H9 (cell line): ENCODE results near the gene PDCD11. TPM values are rescaled to one million over a fixed set of nuclear protein-coding genes. Genes with fewer than 3 reads are reported as not detected.

Experiments used
- DNase-seq: peaks from one replicate; pipeline ENCODE4 v3.0.0-alpha.2; 2017
- H2AFZ ChIP-seq: one replicate; pipeline ENCODE4 v1.6.1; 2013; ENCODE audit warnings: mild to moderate bottlenecking, low read length, control low read depth, moderate library complexity
- H2AK5ac ChIP-seq: 2 replicates; pipeline ENCODE4 v1.6.1; 2013; ENCODE audit warnings: low read length, control low read depth, mixed read lengths; ENCODE audit not compliant: insufficient read length
- H2BK120ac ChIP-seq: one replicate; pipeline ENCODE4 v1.6.1; 2013; ENCODE audit warnings: low read depth, mild to moderate bottlenecking, low read length, control low read depth, inconsistent platforms; ENCODE audit not compliant: poor library complexity, severe bottlenecking
- H2BK12ac ChIP-seq: 2 replicates; pipeline ENCODE4 v1.6.1; 2013; ENCODE audit warnings: low read length, control low read depth, mixed read lengths, low read depth; ENCODE audit not compliant: insufficient read length
- H2BK15ac ChIP-seq: 2 replicates; pipeline ENCODE4 v1.6.1; 2013; ENCODE audit warnings: low read depth, low read length, control low read depth
- H2BK20ac ChIP-seq: one replicate; pipeline ENCODE4 v1.6.1; 2013; ENCODE audit warnings: low read depth, mild to moderate bottlenecking, low read length, control low read depth, inconsistent platforms; ENCODE audit not compliant: poor library complexity, severe bottlenecking
- H2BK5ac ChIP-seq: 2 replicates; pipeline ENCODE4 v1.6.1; 2013; ENCODE audit warnings: low read length, control low read depth, mixed read lengths; ENCODE audit not compliant: insufficient read length
- H3K14ac ChIP-seq: 2 replicates; pipeline ENCODE4 v1.6.1; 2013; ENCODE audit warnings: low read length, control low read depth; ENCODE audit not compliant: insufficient read depth
- H3K18ac ChIP-seq: 2 replicates; pipeline ENCODE4 v1.6.1; 2013; ENCODE audit warnings: low read depth, mild to moderate bottlenecking, mixed read lengths, low read length, control low read depth; ENCODE audit not compliant: insufficient read length
- H3K23ac ChIP-seq: 2 replicates; pipeline ENCODE4 v1.6.1; 2013; ENCODE audit warnings: low read length, control low read depth, mixed read lengths, low read depth; ENCODE audit not compliant: insufficient read length
- H3K23me2 ChIP-seq: 2 replicates; pipeline ENCODE4 v1.6.1; 2013; ENCODE audit warnings: low read depth, mild to moderate bottlenecking, mixed read lengths, low read length, control low read depth; ENCODE audit not compliant: insufficient read length, poor library complexity, severe bottlenecking
- H3K27ac ChIP-seq: 2 replicates; pipeline ENCODE4 v1.5.1; 2013; ENCODE audit warnings: low read length, control low read depth, mixed read lengths, low read depth; ENCODE audit not compliant: insufficient read length
- H3K27me3 ChIP-seq: 2 replicates; pipeline ENCODE4 v1.6.1; 2013; ENCODE audit warnings: low read length, control low read depth, inconsistent platforms; ENCODE audit not compliant: insufficient read depth
- H3K4ac ChIP-seq: 2 replicates; pipeline ENCODE4 v1.6.1; 2013; ENCODE audit warnings: low read depth, mild to moderate bottlenecking, control low read depth, inconsistent platforms, low read length, moderate library complexity
- H3K4me1 ChIP-seq: 2 replicates; pipeline ENCODE4 v1.6.1; 2013; ENCODE audit warnings: low read length, control low read depth, inconsistent platforms; ENCODE audit not compliant: insufficient read depth
- H3K4me2 ChIP-seq: 2 replicates; pipeline ENCODE4 v1.6.1; 2013; ENCODE audit warnings: low read length, control low read depth, mixed read lengths; ENCODE audit not compliant: insufficient read length, insufficient read depth
- H3K56ac ChIP-seq: 2 replicates; pipeline ENCODE4 v1.6.1; 2013; ENCODE audit warnings: low read depth, mild to moderate bottlenecking, mixed read lengths, low read length, control low read depth; ENCODE audit not compliant: insufficient read length
- H3K79me1 ChIP-seq: 2 replicates; pipeline ENCODE4 v1.6.1; 2013; ENCODE audit warnings: low read depth, mild to moderate bottlenecking, moderate library complexity, low read length, control low read depth, inconsistent platforms; ENCODE audit not compliant: insufficient read depth, poor library complexity, severe bottlenecking
- H3K79me2 ChIP-seq: 2 replicates; pipeline ENCODE4 v1.6.1; 2013; ENCODE audit warnings: low read length, control low read depth, inconsistent platforms; ENCODE audit not compliant: insufficient read depth
- H3K9ac ChIP-seq: 2 replicates; pipeline ENCODE4 v1.6.1; 2013; ENCODE audit warnings: low read length, control low read depth, mixed read lengths; ENCODE audit not compliant: insufficient read length; ENCODE audit errors: extremely low read depth
- H3K9me3 ChIP-seq: one replicate; pipeline ENCODE4 v1.6.1; 2013; ENCODE audit warnings: low read depth, low read length, inconsistent platforms; ENCODE audit not compliant: control insufficient read depth
- H3T11ph ChIP-seq: one replicate; pipeline ENCODE4 v1.6.1; 2013; ENCODE audit warnings: mild to moderate bottlenecking, low read length, control low read depth, inconsistent platforms
- H4K20me1 ChIP-seq: one replicate; pipeline ENCODE4 v1.6.1; 2013; ENCODE audit not compliant: control insufficient read depth, insufficient read length, insufficient read depth
- H4K5ac ChIP-seq: 2 replicates; pipeline ENCODE4 v1.6.1; 2013; ENCODE audit warnings: low read depth, mild to moderate bottlenecking, mixed read lengths, low read length, control low read depth; ENCODE audit not compliant: insufficient read length
- H4K8ac ChIP-seq: replicated peaks from 2 replicates; pipeline ENCODE4 v1.6.1; 2013; ENCODE audit warnings: low read length, control low read depth, mixed read lengths, low read depth; ENCODE audit not compliant: insufficient read length
- H4K91ac ChIP-seq: 2 replicates; pipeline ENCODE4 v1.6.1; 2013; ENCODE audit warnings: low read depth, mild to moderate bottlenecking, moderate library complexity, mixed read lengths, low read length, control low read depth; ENCODE audit not compliant: insufficient read length
- H3K27ac Mint-ChIP-seq, 3 experiments: 2 replicates in 2 of 3; 3 replicates in 1 of 3; pipeline ENCODE4 v1.8.0; 2020 to 2021; ENCODE audit warnings: mixed read lengths in 3 of 3, mild to moderate bottlenecking in 1 of 3, moderate library complexity in 1 of 3
- H3K27me3 Mint-ChIP-seq: 2 replicates; pipeline ENCODE4 v1.8.0; 2021; ENCODE audit warnings: low read depth, mild to moderate bottlenecking, moderate library complexity, mixed read lengths
- H3K36me3 Mint-ChIP-seq, 3 experiments: 2 replicates in 2 of 3; 3 replicates in 1 of 3; pipeline ENCODE4 v1.8.0; 2020 to 2021; ENCODE audit warnings: low read depth in 3 of 3, mixed read lengths in 3 of 3; ENCODE audit not compliant: insufficient read depth in 1 of 3
- H3K4me1 Mint-ChIP-seq, 2 experiments: 2 replicates each; pipeline ENCODE4 v1.8.0; 2020; ENCODE audit warnings: mixed read lengths in 2 of 2
- H3K4me3 Mint-ChIP-seq, 2 experiments: 2 replicates in 1 of 2; 3 replicates in 1 of 2; pipeline ENCODE4 v1.8.0; 2020 to 2021; ENCODE audit warnings: mild to moderate bottlenecking in 2 of 2, mixed read lengths in 2 of 2, moderate library complexity in 1 of 2
- H3K9me3 Mint-ChIP-seq, 2 experiments: 2 replicates in 1 of 2; 3 replicates in 1 of 2; pipeline ENCODE4 v1.8.0; 2020; ENCODE audit warnings: mild to moderate bottlenecking in 2 of 2, mixed read lengths in 2 of 2, moderate library complexity in 1 of 2
- WGBS: extraction: QIAGEN DNeasy Blood & Tissue Kit; methylation state at CpG from one replicate; pipeline ENCODE4 v1.1.7; 2013; ENCODE audit warnings: missing lambda C conversion rate, low lambda C conversion rate, mixed read lengths; ENCODE audit not compliant: insufficient read length; ENCODE audit errors: extremely low coverage; 5-methylcytosine and 5-hydroxymethylcytosine counted together
- total RNA-seq: library from RNA; stranded (reverse); gene quantifications from 2 replicates; pipeline ENCODE4 v1.2.1, GENCODE V29; 2021
- TF ChIP-seq, protein P1 (sequence below): fragments of 200-600 bp; sonication (generic); conservative IDR thresholded peaks from 3 replicates; pipeline ENCODE4 v1.8.0; 2021; ENCODE audit warnings: antibody characterized with exemption, mild to moderate bottlenecking

Gene PDCD11
- total RNA-seq, 1 experiment from 2014 or later = 99.5 TPM

DNA sequence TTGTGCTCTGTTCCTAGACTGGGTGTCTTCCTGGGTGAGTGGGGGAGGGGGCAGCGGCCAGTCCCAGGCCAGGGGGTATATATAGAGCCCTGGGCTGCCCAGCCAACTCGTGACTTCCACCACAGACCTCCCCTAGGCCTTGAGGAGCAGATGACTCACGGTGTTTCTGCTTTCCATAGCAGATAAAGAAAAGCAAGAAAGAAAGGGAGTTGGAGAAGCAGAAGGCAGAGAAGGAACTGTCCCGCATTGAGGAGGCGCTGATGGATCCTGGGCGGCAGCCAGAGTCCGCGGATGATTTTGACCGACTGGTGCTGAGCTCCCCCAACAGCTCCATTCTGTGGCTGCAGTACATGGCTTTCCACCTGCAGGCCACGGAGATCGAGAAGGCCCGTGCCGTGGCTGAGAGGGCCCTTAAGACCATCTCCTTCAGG is 45.6 kb downstream of the PDCD11 start:
- H4K91ac ChIP-seq = no peak overlapping the region
- H3K27ac ChIP-seq = no peak overlapping the region
- H3K79me2 ChIP-seq = no peaks in the 10 kb centered on the region
- no peaks in the 10 kb centered on the region for H3K79me1 ChIP-seq
- no peak overlapping the region for H3K4ac ChIP-seq
- Mint-ChIP-seq H3K27ac (peak overlapping the region in 1 of 3 experiments; percentile 57; a peak in 1 of 7 replicates), H3K9me3 (no peaks in the 10 kb centered on the region), H3K4me1 (peaks cover 0 to 3% of the 10 kb centered on the region in 2 experiments; a peak in 1 of 4 replicates), H3K36me3 (peaks cover 63 to 94% (median 88%) of the 10 kb centered on the region in 3 experiments; a peak in 6 of 7 replicates), H3K4me3 (no peak overlapping the region), H3K27me3 (no peaks in the 10 kb centered on the region)
- H3K27me3 ChIP-seq = no peaks in the 10 kb centered on the region
- H3K23ac ChIP-seq = no peak overlapping the region
- no peak overlapping the region for H3K9ac ChIP-seq
- no peak overlapping the region for H2BK120ac ChIP-seq
- H3K9me3 ChIP-seq = no peaks in the 10 kb centered on the region
- no peaks in the 10 kb centered on the region for H3K4me1 ChIP-seq
- H4K20me1 ChIP-seq = no peaks in the 10 kb centered on the region
- H3K14ac ChIP-seq = no peak overlapping the region
- DNase-seq = no peak
- no peak overlapping the region for H4K5ac ChIP-seq
- no CpG with 5 or more reads among the region's 13 CpGs for WGBS
- H3T11ph ChIP-seq = no peak overlapping the region
- H3K56ac ChIP-seq = no peak overlapping the region
- H3K23me2 ChIP-seq = no peaks in the 10 kb centered on the region
- H2BK5ac ChIP-seq = no peak overlapping the region
- H2BK20ac ChIP-seq = no peak overlapping the region
- no peak overlapping the region for H2BK12ac ChIP-seq
- no peak overlapping the region for H3K4me2 ChIP-seq
- H3K18ac ChIP-seq = no peak overlapping the region
- TF ChIP-seq, protein P1, sequence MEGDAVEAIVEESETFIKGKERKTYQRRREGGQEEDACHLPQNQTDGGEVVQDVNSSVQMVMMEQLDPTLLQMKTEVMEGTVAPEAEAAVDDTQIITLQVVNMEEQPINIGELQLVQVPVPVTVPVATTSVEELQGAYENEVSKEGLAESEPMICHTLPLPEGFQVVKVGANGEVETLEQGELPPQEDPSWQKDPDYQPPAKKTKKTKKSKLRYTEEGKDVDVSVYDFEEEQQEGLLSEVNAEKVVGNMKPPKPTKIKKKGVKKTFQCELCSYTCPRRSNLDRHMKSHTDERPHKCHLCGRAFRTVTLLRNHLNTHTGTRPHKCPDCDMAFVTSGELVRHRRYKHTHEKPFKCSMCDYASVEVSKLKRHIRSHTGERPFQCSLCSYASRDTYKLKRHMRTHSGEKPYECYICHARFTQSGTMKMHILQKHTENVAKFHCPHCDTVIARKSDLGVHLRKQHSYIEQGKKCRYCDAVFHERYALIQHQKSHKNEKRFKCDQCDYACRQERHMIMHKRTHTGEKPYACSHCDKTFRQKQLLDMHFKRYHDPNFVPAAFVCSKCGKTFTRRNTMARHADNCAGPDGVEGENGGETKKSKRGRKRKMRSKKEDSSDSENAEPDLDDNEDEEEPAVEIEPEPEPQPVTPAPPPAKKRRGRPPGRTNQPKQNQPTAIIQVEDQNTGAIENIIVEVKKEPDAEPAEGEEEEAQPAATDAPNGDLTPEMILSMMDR = no peak
- no peak overlapping the region for H2AK5ac ChIP-seq
- no peak overlapping the region for H2BK15ac ChIP-seq
- H2AFZ ChIP-seq = no peak overlapping the region
- H4K8ac ChIP-seq = no peak overlapping the region
